KG1 (cell line): ENCODE measurements around the gene SLC29A4.
"Not testable (repeated sequence)": the region's sequence is repeated elsewhere in the genome, so short reads cannot be mapped to it uniquely, and the experiment has no call there.

ENCODE experiments used
- DNase-seq: peaks from one replicate; lab custom pipeline; 2025; lab: John Stamatoyannopoulos, UW

SLC29A4 gene

GRCh38 chr7:5274985-5275431 lies 7.7 kb upstream of the SLC29A4 start:
- not testable (repeated sequence) for DNase-seq

GRCh38 chr7:5275510-5275909 lies 7.2 kb upstream of the SLC29A4 start:
- not testable (repeated sequence) for DNase-seq

GRCh38 chr7:5276123-5276522 lies 6.6 kb upstream of the SLC29A4 start:
- not testable (repeated sequence) for DNase-seq

GRCh38 chr7:5276611-5277010 lies 6.1 kb upstream of the SLC29A4 start:
- DNase-seq: no peak

GRCh38 chr7:5278766-5279165 lies 4.0 kb upstream of the SLC29A4 start:
- no peak for DNase-seq

GRCh38 chr7:5279734-5280133 lies 3.0 kb upstream of the SLC29A4 start:
- DNase-seq: no peak

- DNase-seq: not testable (repeated sequence)
These were observed 894 bp upstream of the SLC29A4 start for GRCh38 chr7:5281598-5282500.

GRCh38 chr7:5283421-5284303 lies 919 bp downstream of the SLC29A4 start:
- no peak for DNase-seq

- no peak for DNase-seq
These were observed 1.9 kb downstream of the SLC29A4 start for GRCh38 chr7:5284304-5285281.

GRCh38 chr7:5286933-5287332 lies 4.2 kb downstream of the SLC29A4 start:
- no peak for DNase-seq

- DNase-seq: not testable (repeated sequence)
These were observed 4.6 kb downstream of the SLC29A4 start for GRCh38 chr7:5287373-5287772.

GRCh38 chr7:5287802-5288201 lies 5.1 kb downstream of the SLC29A4 start:
- DNase-seq: no peak

GRCh38 chr7:5288560-5288959 lies 5.8 kb downstream of the SLC29A4 start:
- not testable (repeated sequence) for DNase-seq

- DNase-seq: no peak
These were observed 6.6 kb downstream of the SLC29A4 start for GRCh38 chr7:5289355-5289754.

- DNase-seq: no peak
These were observed 8.6 kb downstream of the SLC29A4 start for GRCh38 chr7:5291301-5291700.

GRCh38 chr7:5291711-5292335 lies 9.1 kb downstream of the SLC29A4 start:
- not testable (repeated sequence) for DNase-seq

- DNase-seq: no peak
These were observed 11.6 kb downstream of the SLC29A4 start for GRCh38 chr7:5294169-5294987.

- no peak for DNase-seq
These were observed 12.6 kb downstream of the SLC29A4 start for GRCh38 chr7:5295039-5296014.
